Measurements from ENCODE around the gene DCLK1.

DCLK1 gene

DNA sequence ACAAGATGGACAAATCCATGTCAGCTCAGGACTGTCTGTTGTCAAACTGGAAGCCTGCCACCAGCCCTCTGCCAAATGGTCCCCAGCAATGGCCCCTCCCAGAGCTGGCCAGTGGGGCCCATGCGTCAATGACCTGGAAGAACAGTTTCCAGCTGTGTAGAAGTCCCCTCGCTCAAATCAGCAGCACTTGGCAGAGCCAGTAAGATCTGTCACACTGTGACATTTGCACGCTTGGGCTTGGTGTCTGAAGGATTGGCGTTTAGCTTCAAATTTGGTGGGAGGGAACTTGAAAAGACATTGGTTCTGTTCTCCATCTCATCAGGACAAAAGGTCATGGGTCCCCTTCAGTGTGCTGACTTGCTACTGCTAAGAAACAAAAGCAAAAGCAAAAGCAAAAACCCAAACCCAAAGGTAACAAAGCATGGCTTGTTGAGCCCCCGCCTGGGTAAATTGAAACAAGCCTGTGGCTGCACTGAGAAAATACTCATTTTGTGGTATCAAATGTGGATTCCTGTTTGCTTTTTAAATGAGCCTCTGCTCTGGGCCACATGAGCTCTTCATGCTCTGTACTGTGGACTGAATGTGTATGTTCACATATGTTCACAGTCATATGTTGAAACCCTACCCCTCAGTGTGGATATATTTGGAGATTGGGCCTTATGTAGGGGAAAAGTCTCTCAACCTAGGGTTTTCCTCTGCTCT, 401.1 kb downstream of the DCLK1 start:
- DNase-seq = no peak

DNA sequence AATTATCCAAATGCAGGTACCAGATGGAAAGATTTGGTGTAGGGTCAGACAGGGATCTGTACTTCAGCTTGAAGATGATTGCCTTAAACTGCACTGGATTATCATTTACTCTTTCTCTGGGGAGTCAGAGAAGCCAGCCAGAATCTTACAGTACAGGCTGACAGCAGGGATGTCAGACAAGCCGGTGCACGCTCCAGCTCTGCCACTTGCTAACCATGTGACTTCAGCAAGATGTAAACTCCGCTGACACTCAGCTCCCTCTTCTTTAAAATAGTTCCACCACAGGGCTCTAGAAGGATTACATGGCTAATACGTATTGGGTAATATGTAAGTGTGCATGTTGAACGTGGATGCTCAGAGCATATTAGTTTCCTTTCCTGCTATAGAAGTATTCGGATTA, 403.3 kb downstream of the DCLK1 start:
- DNase-seq = no peak

DNA sequence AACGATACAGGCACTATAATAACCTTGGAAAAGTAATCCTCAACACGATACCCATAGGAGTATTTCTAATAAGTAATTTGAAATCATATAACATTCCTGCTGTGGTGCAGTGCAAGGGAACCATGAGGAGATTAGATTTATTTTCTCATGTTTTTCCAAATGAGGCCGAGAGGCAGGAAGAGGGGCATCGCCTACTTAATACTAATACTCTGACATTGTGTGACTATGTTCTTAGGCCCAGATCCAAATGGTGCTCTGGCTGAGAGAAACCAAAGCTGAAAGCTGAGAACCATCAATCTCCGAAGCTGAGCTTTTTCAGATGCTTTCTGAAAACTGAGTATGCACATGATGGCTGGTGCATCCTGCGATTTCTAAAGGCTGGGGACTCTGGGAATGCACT, 406.7 kb downstream of the DCLK1 start:
- DNase-seq = no peak

DNA sequence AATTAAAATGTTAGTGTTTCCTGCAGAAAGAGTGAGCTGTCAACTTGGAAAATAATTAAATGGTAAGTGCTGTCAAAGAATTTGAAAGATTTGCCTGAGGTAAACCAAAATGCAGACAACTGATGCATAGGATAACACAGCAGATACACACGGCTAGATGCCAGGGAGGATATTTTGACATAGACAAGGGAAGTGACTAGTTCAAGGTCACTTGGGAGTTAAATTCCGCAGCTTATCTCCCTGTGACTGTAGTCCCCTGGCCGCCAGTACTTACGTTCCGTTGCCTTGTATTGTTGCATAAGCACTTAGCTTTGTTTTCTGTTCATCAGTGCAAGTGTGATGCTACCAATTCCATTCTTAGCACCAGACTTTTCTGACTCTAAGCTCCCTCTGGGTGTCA, 407.4 kb downstream of the DCLK1 start:
- no peak for DNase-seq

DNA sequence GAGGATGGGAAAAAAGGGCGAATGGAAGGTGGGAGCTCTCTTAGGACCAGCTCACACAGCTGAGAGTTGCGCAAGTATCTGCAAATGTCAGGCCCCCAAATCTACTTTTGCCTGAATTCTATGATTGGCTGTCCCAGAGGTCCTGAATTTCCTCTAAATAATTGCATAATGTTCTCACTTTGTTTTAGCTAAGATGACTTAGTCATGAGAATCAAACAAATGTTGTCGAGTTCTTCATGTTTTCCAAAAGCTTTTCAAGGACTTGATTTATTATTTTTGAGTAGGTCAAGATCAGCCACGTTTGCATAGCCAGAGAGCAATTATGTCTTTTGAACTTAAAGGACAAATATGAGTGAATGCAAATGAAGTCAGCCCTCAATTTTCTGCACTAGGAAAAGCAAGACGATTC, 408.1 kb downstream of the DCLK1 start:
- no peak for DNase-seq

DNA sequence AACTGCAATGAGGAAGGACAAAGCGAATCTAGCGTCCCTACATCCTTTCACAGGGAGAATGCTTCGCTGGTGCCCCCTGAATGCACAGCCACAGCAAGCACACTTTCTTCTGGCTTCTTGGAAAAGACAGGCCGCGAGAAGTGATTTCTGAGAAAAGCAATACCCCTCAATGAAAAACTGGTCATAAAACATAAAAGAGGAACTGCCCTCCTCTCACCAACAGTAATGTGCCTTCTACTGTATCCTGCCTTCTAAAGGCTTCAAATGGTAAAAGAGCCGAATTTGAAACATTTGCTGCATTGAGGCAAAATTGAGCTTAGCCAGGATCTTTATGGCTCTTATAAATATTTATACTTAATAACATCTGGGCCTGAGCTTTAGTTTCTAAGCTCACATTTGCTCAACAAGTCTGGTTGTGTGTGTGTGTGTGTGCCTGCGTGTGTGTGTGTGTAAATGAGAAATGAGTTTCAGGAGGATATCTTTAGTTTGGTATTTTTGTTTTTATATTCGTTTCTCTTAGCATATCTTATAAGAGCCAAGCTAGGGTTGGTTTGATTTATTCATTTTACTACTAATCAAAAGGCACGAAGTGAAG, 408.6 kb downstream of the DCLK1 start:
- DNase-seq = no peak

DNA sequence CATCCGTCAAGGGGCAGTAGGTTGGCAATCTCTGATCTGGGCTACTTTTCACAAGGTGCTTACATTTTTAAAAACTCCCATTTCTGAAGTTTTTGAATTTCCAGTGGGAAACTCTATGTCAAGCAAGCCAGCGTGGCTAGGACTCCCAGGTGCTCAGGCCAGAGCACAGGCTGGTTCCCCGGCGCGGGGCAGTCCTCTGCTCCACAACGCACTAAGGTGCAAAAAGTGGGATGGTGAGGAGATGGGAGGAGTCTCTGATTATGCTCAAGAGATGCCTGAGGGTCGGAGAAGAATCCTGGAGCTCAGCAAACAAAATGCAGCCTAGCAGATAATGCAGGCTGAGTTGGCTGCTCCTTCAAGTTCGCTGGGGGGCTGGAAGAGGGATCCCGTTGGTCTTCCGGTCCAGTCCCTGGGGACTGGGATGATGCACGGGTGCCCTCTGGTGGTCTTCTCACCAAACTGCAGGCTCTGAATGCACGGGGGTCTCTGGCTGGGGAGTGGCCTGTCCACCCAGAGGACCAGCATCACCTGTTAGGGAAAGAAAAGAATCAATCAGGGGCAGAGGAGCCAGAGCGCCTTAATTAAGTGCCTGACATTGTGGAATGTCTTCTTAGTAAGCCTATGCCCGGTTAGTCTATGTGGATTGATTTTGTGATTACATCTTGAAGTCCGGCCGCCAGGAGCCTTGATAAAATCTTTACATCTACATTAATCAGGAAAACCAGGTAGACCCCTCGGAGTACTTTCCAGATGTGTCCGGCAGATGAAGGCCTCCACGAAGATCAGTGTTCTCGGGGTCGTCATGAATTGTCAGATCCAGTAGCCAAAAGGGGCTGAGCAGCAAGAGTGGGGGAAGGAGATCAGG, 410.3 kb downstream of the DCLK1 start:
- DNase-seq = no peak

DNA sequence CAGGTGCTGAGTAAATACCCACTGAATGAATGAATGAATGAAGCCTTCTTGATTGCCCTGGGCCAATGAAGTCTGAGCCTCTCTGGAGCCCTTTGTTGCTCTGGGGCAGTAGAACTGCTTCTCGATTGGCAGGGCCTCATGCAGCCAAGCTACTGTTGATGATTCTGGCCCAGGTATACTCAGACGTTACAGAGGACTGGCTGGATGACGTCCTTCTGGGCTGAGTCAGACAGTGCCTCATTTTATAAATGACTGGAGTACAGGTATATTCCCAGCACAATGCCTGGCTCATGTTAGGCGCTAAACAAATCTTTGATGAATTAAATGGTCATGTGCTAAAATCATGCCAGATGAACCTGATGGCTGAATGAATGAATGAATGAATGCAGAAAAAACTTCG, 410.9 kb downstream of the DCLK1 start:
- no peak for DNase-seq
